ENCODE results near the gene C20orf141.

C20orf141 gene

DNA sequence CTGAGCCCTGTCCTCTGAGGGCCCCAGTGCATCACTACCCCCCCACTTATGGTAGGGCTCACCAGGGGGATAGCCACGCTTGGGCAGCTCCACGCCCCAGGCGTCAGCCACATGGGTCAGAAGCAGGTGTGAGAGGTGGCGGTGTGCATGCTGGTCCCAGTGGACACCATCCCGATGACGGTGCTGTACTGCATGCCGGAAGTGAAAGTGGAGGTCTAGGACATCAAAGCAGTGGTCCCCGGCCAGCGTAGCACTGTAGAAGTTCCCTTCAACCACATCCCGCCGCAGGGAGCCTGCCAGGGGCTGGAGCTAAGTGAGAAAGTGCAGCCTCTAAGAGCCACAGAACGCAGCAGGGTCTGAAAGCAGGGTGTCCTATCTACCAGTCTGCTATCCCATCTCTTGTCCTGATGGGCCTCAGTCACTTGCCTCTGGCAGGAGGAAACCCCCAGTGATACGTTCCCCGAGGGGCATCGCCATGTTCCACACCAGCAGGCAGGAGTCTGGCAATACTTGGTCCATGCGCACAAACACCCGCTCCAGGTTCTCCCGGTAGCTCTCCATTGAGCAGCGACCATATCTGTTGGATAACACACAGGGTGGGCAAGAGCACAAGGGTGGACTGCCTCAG lies 23.5 kb downstream of the C20orf141 start:
- H3K36me3 ChIP-seq (ENCODE audit: control insufficient read depth, low read length), result no peaks in the 10 kb centered on the region
- H3K4me2 ChIP-seq (ENCODE audit: low read length), result no peak overlapping the region
- H4K20me1 ChIP-seq (ENCODE audit: control insufficient read depth, insufficient read depth, low read depth, low read length), result no peaks in the 10 kb centered on the region
- no peaks in the 10 kb centered on the region for H3F3A ChIP-seq (ENCODE audit: control insufficient read depth, insufficient read depth)
- TF ChIP-seq, protein P1, sequence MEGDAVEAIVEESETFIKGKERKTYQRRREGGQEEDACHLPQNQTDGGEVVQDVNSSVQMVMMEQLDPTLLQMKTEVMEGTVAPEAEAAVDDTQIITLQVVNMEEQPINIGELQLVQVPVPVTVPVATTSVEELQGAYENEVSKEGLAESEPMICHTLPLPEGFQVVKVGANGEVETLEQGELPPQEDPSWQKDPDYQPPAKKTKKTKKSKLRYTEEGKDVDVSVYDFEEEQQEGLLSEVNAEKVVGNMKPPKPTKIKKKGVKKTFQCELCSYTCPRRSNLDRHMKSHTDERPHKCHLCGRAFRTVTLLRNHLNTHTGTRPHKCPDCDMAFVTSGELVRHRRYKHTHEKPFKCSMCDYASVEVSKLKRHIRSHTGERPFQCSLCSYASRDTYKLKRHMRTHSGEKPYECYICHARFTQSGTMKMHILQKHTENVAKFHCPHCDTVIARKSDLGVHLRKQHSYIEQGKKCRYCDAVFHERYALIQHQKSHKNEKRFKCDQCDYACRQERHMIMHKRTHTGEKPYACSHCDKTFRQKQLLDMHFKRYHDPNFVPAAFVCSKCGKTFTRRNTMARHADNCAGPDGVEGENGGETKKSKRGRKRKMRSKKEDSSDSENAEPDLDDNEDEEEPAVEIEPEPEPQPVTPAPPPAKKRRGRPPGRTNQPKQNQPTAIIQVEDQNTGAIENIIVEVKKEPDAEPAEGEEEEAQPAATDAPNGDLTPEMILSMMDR (IDR thresholded peaks at IDR 0.05; ENCODE audit: low read depth, low read length, poor library complexity, severe bottlenecking), result no peak
- TF ChIP-seq EZH2phosphoT487 (IDR thresholded peaks at IDR 0.05; ENCODE audit: borderline replicate concordance, low read length), result no peak
- H3K4me1 ChIP-seq (ENCODE audit: control insufficient read depth, low read length), result peaks cover 26% of the 10 kb centered on the region
- no peaks in the 10 kb centered on the region for H3K27me3 ChIP-seq (ENCODE audit: control insufficient read depth, low read length)
- H3K9me3 ChIP-seq (ENCODE audit: control insufficient read depth, insufficient read depth, low read length), result no peaks in the 10 kb centered on the region
- no peak overlapping the region for H3K4me3 ChIP-seq (ENCODE audit: low read length)
- H3K9me2 ChIP-seq (replicated peaks; ENCODE audit: control insufficient read depth, low read length), result no peaks in the 10 kb centered on the region
- H3K27ac ChIP-seq (ENCODE audit: low read depth, low read length), result no peak overlapping the region
- H3K79me2 ChIP-seq (ENCODE audit: control insufficient read depth, low read length), result peaks cover 11% of the 10 kb centered on the region

DNA sequence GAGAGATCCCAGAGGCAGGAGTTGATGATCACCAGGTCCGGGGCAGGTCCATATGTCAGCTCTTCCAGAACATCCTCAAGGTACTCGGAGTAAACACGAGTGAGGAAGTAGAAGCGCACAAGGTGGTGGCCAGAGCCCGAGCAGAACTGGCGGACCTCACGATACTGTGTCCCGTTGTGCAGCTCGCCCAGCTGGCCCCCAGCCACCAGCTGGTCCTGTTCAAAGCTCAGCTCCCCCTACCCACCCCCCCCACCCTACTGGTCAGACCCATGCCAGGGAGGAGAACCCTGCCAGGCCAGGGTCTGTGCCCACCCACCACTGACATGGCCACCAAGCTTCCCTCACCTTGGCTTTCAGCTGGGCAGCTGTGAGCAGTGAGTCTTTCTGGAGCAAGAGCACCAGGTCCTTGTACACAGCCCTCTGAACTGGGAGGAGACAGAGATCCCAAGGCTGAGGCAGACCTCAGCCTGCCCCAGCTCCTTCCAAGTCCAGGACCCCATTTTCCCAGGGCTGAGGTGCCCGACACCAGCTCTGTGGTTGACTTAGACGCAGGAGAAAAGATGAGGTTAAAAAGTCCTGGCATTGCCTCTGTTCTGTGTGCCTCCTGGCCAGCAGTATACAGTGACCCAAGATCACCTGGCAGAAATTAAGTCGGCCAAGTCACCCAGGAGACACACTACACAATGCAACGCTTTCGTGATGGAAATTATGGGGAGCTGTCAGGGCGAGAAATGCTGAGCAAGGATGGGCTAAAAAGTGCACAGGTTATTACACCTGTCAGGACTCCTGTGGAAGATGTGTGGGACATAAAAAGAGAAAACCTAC lies 24.3 kb downstream of the C20orf141 start:
- H3K4me2 ChIP-seq (ENCODE audit: low read length), result peak overlapping the region; percentile 96; the same call in 1 of the 2 replicates
- no peaks in the 10 kb centered on the region for H3K36me3 ChIP-seq (ENCODE audit: control insufficient read depth, low read length)
- no peaks in the 10 kb centered on the region for H3F3A ChIP-seq (ENCODE audit: control insufficient read depth, insufficient read depth)
- H3K27me3 ChIP-seq (ENCODE audit: control insufficient read depth, low read length), result no peaks in the 10 kb centered on the region
- no peaks in the 10 kb centered on the region for H3K9me2 ChIP-seq (replicated peaks; ENCODE audit: control insufficient read depth, low read length)
- no peaks in the 10 kb centered on the region for H4K20me1 ChIP-seq (ENCODE audit: control insufficient read depth, insufficient read depth, low read depth, low read length)
- no peaks in the 10 kb centered on the region for H3K9me3 ChIP-seq (ENCODE audit: control insufficient read depth, insufficient read depth, low read length)
- H3K27ac ChIP-seq (ENCODE audit: low read depth, low read length), result no peak overlapping the region
- no peak overlapping the region for H3K4me3 ChIP-seq (ENCODE audit: low read length)
- H3K4me1 ChIP-seq (ENCODE audit: control insufficient read depth, low read length), result peaks cover 26% of the 10 kb centered on the region
- TF ChIP-seq, protein P1 (IDR thresholded peaks at IDR 0.05; ENCODE audit: low read depth, low read length, poor library complexity, severe bottlenecking), result no peak
- TF ChIP-seq EZH2phosphoT487 (IDR thresholded peaks at IDR 0.05; ENCODE audit: borderline replicate concordance, low read length), result no peak
- peaks cover 11% of the 10 kb centered on the region for H3K79me2 ChIP-seq (ENCODE audit: control insufficient read depth, low read length)

DNA sequence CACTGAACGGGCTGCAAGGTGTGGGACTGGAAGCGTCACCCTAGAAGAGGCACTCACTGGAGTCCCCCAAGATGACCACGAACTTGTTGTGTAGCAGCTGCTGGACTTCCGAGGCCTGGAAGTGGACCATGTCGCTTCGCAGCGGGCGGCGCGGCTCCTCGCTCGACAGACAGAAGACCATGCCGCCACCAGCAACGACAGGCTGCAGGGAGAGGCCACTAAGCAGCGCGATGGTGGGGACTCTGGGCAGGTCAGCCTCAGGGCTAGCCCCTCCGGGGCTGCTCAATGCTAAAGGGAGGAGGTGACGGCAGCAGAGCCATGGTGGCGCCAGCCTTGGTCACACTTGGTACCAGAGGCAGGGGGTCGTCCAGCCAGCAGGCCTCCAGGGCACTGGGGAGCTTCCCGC lies 24.9 kb downstream of the C20orf141 start:
- peak overlapping the region; percentile 98 for H3K4me3 ChIP-seq (ENCODE audit: low read length)
- peaks cover 26% of the 10 kb centered on the region for H3K4me1 ChIP-seq (ENCODE audit: control insufficient read depth, low read length)
- no peaks in the 10 kb centered on the region for H3K9me2 ChIP-seq (replicated peaks; ENCODE audit: control insufficient read depth, low read length)
- H3K27ac ChIP-seq (ENCODE audit: low read depth, low read length), result no peak overlapping the region
- no peaks in the 10 kb centered on the region for H4K20me1 ChIP-seq (ENCODE audit: control insufficient read depth, insufficient read depth, low read depth, low read length)
- peaks cover 11% of the 10 kb centered on the region for H3K79me2 ChIP-seq (ENCODE audit: control insufficient read depth, low read length)
- H3F3A ChIP-seq (ENCODE audit: control insufficient read depth, insufficient read depth), result no peaks in the 10 kb centered on the region
- no peaks in the 10 kb centered on the region for H3K36me3 ChIP-seq (ENCODE audit: control insufficient read depth, low read length)
- H3K4me2 ChIP-seq (ENCODE audit: low read length), result peak overlapping the region; percentile 96
- no peaks in the 10 kb centered on the region for H3K27me3 ChIP-seq (ENCODE audit: control insufficient read depth, low read length)
- no peaks in the 10 kb centered on the region for H3K9me3 ChIP-seq (ENCODE audit: control insufficient read depth, insufficient read depth, low read length)
- TF ChIP-seq, protein P1 (IDR thresholded peaks at IDR 0.05; ENCODE audit: low read depth, low read length, poor library complexity, severe bottlenecking), result no peak
- no peak for TF ChIP-seq EZH2phosphoT487 (IDR thresholded peaks at IDR 0.05; ENCODE audit: borderline replicate concordance, low read length)
